ENCODE results near the gene SLC26A8. TPM values are rescaled to one million over a fixed set of nuclear protein-coding genes. Genes with fewer than 3 reads are reported as not detected.

The SLC26A8 gene
- total RNA-seq, 1 experiment from 2014 or later = not detected

DNA sequence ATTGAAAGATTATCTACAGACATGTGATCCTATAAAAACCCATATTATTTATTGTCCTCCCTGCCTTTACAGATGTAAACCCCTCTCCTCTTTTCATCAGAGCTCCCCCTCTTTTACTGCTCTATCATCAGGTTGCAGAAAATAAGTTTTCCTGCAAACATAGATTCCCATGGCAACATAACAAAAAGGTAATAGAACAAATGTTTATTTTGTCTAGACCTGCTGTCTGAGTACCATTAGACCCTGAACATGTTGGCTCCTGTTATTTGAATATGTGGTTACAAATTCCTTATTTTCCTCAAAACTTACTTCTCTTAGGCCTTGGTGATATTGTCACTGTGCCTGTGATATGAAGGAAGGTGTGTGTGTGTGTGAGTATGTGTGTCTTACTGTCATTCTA, 14.7 kb upstream of the SLC26A8 start:
- Histone ChIP-seq H3K27ac (ENCODE audit: low read depth, low read length) (no peak overlapping the region), H3K79me2 (ENCODE audit: insufficient read depth, low read length) (peaks cover 95% of the 10 kb centered on the region), H3K9me3 (ENCODE audit: control insufficient read depth in 1 of 2, insufficient read depth in 1 of 2, low read depth in 1 of 2, low read length in 2 of 2) (no peaks in the 10 kb centered on the region), H3K36me3 (ENCODE audit: control insufficient read depth in 1 of 2, insufficient read depth in 2 of 2, low read length in 2 of 2) (no peaks in the 10 kb centered on the region), H3K4me3 (replicated peaks in 1 of 2; ENCODE audit: low read depth in 1 of 2, low read length in 2 of 2) (no peak overlapping the region), H3K9me2 (ENCODE audit: insufficient read depth) (no peaks in the 10 kb centered on the region), H2AFZ (ENCODE audit: low read depth, low read length, poor library complexity, severe bottlenecking) (no peak overlapping the region), H4K20me1 (ENCODE audit: insufficient read depth) (peaks cover 12% of the 10 kb centered on the region; the same call in 1 of the 2 replicates), H3K4me1 (ENCODE audit: control insufficient read depth in 1 of 2, insufficient read depth in 2 of 2, low read length in 2 of 2) (no peaks in the 10 kb centered on the region), H3K27me3 (ENCODE audit: insufficient read depth, low read length) (no peaks in the 10 kb centered on the region), H3K9ac (ENCODE audit: low read length) (no peak overlapping the region), H3K4me2 (ENCODE audit: low read length) (no peak overlapping the region)
- ChIA-PET CTCF (no interaction called here), POLR2A (interaction anchor here (1.6 kb wide), 1 partner anchor 11 kb away, joined by 7 read pairs; the partner anchor contains the start of gene MAPK14), RAD21 (ENCODE audit: low non-redundant PET in 1 of 2, low total read pairs in 2 of 2, uncharacterized antibody in 2 of 2, unreplicated experiment in 2 of 2) (no interaction called here)
- ATAC-seq (no peak), DNase-seq (ENCODE audit: low read depth, low spot score) (no peak)
- BruUV-seq (replicated peaks) = no TSS peak
- TF ChIP-seq ELF1 (IDR thresholded peaks at IDR 0.05; ENCODE audit: borderline replicate concordance, low read depth) (no peak), POLR2A (IDR thresholded peaks at IDR 0.05; ENCODE audit: borderline replicate concordance, extremely low read depth, insufficient read depth, insufficient read length) (no peak), EZH2phosphoT487 (IDR thresholded peaks at IDR 0.05; ENCODE audit: borderline replicate concordance) (no peak), SIN3A (IDR thresholded peaks at IDR 0.05; ENCODE audit: low read depth) (no peak), TCF7L2 (IDR thresholded peaks at IDR 0.05; ENCODE audit: borderline replicate concordance, extremely low read depth, insufficient read depth, insufficient read length) (no peak), ZFX (IDR thresholded peaks at IDR 0.05) (no peak), YY1 (IDR thresholded peaks at IDR 0.05; ENCODE audit: extremely low read depth, insufficient replicate concordance, low read depth, low read length) (no peak), EGR1 (IDR thresholded peaks at IDR 0.05; ENCODE audit: low read depth) (no peak)
- TF ChIP-seq, protein P1, sequence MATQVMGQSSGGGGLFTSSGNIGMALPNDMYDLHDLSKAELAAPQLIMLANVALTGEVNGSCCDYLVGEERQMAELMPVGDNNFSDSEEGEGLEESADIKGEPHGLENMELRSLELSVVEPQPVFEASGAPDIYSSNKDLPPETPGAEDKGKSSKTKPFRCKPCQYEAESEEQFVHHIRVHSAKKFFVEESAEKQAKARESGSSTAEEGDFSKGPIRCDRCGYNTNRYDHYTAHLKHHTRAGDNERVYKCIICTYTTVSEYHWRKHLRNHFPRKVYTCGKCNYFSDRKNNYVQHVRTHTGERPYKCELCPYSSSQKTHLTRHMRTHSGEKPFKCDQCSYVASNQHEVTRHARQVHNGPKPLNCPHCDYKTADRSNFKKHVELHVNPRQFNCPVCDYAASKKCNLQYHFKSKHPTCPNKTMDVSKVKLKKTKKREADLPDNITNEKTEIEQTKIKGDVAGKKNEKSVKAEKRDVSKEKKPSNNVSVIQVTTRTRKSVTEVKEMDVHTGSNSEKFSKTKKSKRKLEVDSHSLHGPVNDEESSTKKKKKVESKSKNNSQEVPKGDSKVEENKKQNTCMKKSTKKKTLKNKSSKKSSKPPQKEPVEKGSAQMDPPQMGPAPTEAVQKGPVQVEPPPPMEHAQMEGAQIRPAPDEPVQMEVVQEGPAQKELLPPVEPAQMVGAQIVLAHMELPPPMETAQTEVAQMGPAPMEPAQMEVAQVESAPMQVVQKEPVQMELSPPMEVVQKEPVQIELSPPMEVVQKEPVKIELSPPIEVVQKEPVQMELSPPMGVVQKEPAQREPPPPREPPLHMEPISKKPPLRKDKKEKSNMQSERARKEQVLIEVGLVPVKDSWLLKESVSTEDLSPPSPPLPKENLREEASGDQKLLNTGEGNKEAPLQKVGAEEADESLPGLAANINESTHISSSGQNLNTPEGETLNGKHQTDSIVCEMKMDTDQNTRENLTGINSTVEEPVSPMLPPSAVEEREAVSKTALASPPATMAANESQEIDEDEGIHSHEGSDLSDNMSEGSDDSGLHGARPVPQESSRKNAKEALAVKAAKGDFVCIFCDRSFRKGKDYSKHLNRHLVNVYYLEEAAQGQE (IDR thresholded peaks at IDR 0.05; ENCODE audit: low read depth) = no peak
- TF ChIP-seq, protein P2, sequence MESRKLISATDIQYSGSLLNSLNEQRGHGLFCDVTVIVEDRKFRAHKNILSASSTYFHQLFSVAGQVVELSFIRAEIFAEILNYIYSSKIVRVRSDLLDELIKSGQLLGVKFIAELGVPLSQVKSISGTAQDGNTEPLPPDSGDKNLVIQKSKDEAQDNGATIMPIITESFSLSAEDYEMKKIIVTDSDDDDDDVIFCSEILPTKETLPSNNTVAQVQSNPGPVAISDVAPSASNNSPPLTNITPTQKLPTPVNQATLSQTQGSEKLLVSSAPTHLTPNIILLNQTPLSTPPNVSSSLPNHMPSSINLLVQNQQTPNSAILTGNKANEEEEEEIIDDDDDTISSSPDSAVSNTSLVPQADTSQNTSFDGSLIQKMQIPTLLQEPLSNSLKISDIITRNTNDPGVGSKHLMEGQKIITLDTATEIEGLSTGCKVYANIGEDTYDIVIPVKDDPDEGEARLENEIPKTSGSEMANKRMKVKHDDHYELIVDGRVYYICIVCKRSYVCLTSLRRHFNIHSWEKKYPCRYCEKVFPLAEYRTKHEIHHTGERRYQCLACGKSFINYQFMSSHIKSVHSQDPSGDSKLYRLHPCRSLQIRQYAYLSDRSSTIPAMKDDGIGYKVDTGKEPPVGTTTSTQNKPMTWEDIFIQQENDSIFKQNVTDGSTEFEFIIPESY (IDR thresholded peaks at IDR 0.05; ENCODE audit: extremely low read depth, insufficient replicate concordance, low read length) = no peak
- TF ChIP-seq, protein P3, sequence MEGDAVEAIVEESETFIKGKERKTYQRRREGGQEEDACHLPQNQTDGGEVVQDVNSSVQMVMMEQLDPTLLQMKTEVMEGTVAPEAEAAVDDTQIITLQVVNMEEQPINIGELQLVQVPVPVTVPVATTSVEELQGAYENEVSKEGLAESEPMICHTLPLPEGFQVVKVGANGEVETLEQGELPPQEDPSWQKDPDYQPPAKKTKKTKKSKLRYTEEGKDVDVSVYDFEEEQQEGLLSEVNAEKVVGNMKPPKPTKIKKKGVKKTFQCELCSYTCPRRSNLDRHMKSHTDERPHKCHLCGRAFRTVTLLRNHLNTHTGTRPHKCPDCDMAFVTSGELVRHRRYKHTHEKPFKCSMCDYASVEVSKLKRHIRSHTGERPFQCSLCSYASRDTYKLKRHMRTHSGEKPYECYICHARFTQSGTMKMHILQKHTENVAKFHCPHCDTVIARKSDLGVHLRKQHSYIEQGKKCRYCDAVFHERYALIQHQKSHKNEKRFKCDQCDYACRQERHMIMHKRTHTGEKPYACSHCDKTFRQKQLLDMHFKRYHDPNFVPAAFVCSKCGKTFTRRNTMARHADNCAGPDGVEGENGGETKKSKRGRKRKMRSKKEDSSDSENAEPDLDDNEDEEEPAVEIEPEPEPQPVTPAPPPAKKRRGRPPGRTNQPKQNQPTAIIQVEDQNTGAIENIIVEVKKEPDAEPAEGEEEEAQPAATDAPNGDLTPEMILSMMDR (IDR thresholded peaks at IDR 0.05 in 2 of 3, conservative IDR thresholded peaks at IDR 0.05 in 1 of 3; ENCODE audit: borderline replicate concordance in 1 of 3, insufficient read depth in 1 of 3, low read depth in 2 of 3, low read length in 2 of 3) = no peak
- intact Hi-C loops (cut with micrococcal nuclease) = no loop called here

Measured in HCT116 (cell line).